ENCODE data around the gene PHLPP2. TPM values are rescaled to one million over a fixed set of nuclear protein-coding genes. Genes with fewer than 3 reads are reported as not detected.

PHLPP2 gene
- total and polyA plus RNA-seq, 5 donors from 2014 or later = 1.7 to 10.1 (median 2.3) TPM

- H3K4me3 ChIP-seq (ENCODE audit: low read depth, low read length) = no peak overlapping the region
- no peaks in the 10 kb centered on the region for H3K27me3 Mint-ChIP-seq
- H3K4me1 ChIP-seq (ENCODE audit: control insufficient read depth, insufficient read depth, low read length, poor library complexity, severe bottlenecking) = no peaks in the 10 kb centered on the region
- peak overlapping the region in 1 of 3 donors; percentile 43 for H3K27ac Mint-ChIP-seq
- ATAC-seq (ENCODE audit: low read depth in 2 of 2) (no peak), DNase-seq (peak in 1 of 3 donors; percentile 19)
- H3K9me3 Mint-ChIP-seq = no peaks in the 10 kb centered on the region
- H3K4me1 Mint-ChIP-seq = no peaks in the 10 kb centered on the region
- H3K4me3 Mint-ChIP-seq = no peak overlapping the region
- peaks cover 43% of the 10 kb centered on the region for H3K36me3 ChIP-seq (ENCODE audit: control insufficient read depth, insufficient read depth, low read length)
- H3K27me3 ChIP-seq (ENCODE audit: control insufficient read depth, insufficient read depth, low read length) = no peaks in the 10 kb centered on the region
- peaks cover 49% of the 10 kb centered on the region for H3K36me3 Mint-ChIP-seq
- H3K27ac ChIP-seq (ENCODE audit: insufficient read depth, low read length, poor library complexity, severe bottlenecking) = no peak overlapping the region
- no peaks in the 10 kb centered on the region for H3K9me3 ChIP-seq (ENCODE audit: control insufficient read depth in 2 of 2, low read length in 2 of 2)
Observed at GRCh38 chr16:71666928-71667707, 57.4 kb downstream of the PHLPP2 start.

DNA sequence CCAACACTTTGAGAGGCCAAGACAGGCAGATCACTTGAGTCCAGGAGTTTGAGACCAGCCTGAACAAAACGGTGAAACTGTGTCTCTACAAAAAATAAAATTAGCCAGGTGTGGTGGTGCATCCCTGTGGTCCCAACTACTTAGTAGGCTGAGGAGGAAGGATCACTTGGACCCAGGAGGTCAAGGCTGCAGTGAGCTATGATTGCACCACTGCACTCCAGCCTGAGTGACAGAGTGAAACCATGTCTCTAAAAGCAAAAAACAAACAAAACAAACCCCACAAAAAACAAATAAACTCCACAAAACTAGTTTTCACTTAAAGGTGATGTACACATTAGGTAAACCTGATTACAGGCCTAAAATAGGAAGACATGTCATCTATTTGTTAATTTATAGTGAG, 58.2 kb downstream of the PHLPP2 start:
- H3K36me3 Mint-ChIP-seq = peaks cover 45% of the 10 kb centered on the region
- no peak overlapping the region for H3K27ac Mint-ChIP-seq
- H3K36me3 ChIP-seq (ENCODE audit: control insufficient read depth, insufficient read depth, low read length) = peaks cover 46% of the 10 kb centered on the region

DNA sequence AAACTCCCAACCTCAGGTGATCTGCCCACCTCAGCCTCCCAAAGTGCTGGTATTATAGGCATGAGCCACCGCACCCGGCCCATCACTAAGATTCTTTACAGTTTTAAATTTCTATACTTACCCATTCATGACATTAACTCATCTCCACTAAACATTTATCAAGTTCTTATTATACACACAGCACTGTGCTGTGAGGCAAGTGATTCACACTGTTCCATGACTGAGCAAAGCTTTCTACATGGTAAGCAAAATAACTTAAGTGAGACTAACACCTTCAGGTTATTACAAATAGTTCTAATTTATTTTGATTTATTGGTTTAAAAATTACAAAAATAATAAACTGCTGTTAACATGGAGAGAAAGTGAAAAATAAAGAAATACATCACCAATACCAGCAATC, 65.0 kb downstream of the PHLPP2 start:
- Histone ChIP-seq H3K27ac (ENCODE audit: insufficient read depth, low read length, poor library complexity, severe bottlenecking) (no peak overlapping the region), H3K9me3 (ENCODE audit: control insufficient read depth in 2 of 2, low read length in 2 of 2) (no peaks in the 10 kb centered on the region), H3K36me3 (ENCODE audit: control insufficient read depth, insufficient read depth, low read length) (peaks cover 41% of the 10 kb centered on the region), H3K4me3 (ENCODE audit: low read depth, low read length) (no peak overlapping the region), H3K4me1 (ENCODE audit: control insufficient read depth, insufficient read depth, low read length, poor library complexity, severe bottlenecking) (no peaks in the 10 kb centered on the region), H3K27me3 (ENCODE audit: control insufficient read depth, insufficient read depth, low read length) (no peaks in the 10 kb centered on the region)
- no peaks in the 10 kb centered on the region for H3K9me3 Mint-ChIP-seq
- no peak overlapping the region for H3K4me3 Mint-ChIP-seq
- DNase-seq = no peak
- no peak for ATAC-seq (ENCODE audit: low read depth in 2 of 2)
- H3K36me3 Mint-ChIP-seq = peaks cover 31% of the 10 kb centered on the region
- no peaks in the 10 kb centered on the region for H3K4me1 Mint-ChIP-seq
- H3K27me3 Mint-ChIP-seq = no peaks in the 10 kb centered on the region
- peak overlapping the region in 1 of 3 donors; percentile 38 for H3K27ac Mint-ChIP-seq

More for the DNA sequence above, 58.2 kb downstream of the PHLPP2 start:
- Mint-ChIP-seq H3K9me3 (no peaks in the 10 kb centered on the region), H3K4me1 (no peaks in the 10 kb centered on the region), H3K27me3 (no peaks in the 10 kb centered on the region), H3K4me3 (no peak overlapping the region)
- no peaks in the 10 kb centered on the region for H3K27me3 ChIP-seq (ENCODE audit: control insufficient read depth, insufficient read depth, low read length)
- DNase-seq = no peak
- H3K9me3 ChIP-seq (ENCODE audit: control insufficient read depth in 2 of 2, low read length in 2 of 2) = no peaks in the 10 kb centered on the region
- ATAC-seq (ENCODE audit: low read depth in 2 of 2) = no peak
- H3K27ac ChIP-seq (ENCODE audit: insufficient read depth, low read length, poor library complexity, severe bottlenecking) = no peak overlapping the region
- no peak overlapping the region for H3K4me3 ChIP-seq (ENCODE audit: low read depth, low read length)
- H3K4me1 ChIP-seq (ENCODE audit: control insufficient read depth, insufficient read depth, low read length, poor library complexity, severe bottlenecking) = no peaks in the 10 kb centered on the region

DNA sequence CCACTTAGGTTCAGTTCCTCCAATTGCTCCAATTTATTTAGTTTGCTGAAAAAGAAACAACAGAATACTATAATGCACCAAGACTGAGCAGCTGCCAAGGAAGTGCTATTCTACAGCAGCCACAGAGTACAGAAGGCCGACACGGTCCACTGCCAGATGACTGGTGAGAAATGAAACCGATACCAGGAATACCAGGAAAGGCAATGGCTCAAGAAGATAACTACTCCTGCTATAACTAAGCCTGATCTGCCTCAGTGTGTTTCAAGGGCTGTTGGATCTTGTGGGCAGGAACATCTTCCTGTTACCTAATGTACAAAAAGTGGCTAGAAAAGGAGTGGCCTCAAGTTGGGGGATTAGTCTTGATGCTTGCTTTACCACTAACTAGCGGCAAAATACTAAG, 65.7 kb downstream of the PHLPP2 start:
- Mint-ChIP-seq H3K4me3 (no peak overlapping the region), H3K9me3 (no peaks in the 10 kb centered on the region), H3K4me1 (no peaks in the 10 kb centered on the region), H3K36me3 (peaks cover 29% of the 10 kb centered on the region), H3K27me3 (no peaks in the 10 kb centered on the region), H3K27ac (peak overlapping the region in 1 of 3 donors; percentile 67)
- ATAC-seq (ENCODE audit: low read depth in 2 of 2) (no peak), DNase-seq (no peak)
- no peak overlapping the region for H3K27ac ChIP-seq (ENCODE audit: insufficient read depth, low read length, poor library complexity, severe bottlenecking)
- no peaks in the 10 kb centered on the region for H3K9me3 ChIP-seq (ENCODE audit: control insufficient read depth in 2 of 2, low read length in 2 of 2)
- H3K4me1 ChIP-seq (ENCODE audit: control insufficient read depth, insufficient read depth, low read length, poor library complexity, severe bottlenecking) = no peaks in the 10 kb centered on the region
- no peak overlapping the region for H3K4me3 ChIP-seq (ENCODE audit: low read depth, low read length)
- H3K36me3 ChIP-seq (ENCODE audit: control insufficient read depth, insufficient read depth, low read length) = peaks cover 39% of the 10 kb centered on the region
- no peaks in the 10 kb centered on the region for H3K27me3 ChIP-seq (ENCODE audit: control insufficient read depth, insufficient read depth, low read length)

GRCh38 chr16:71649704-71650103, 74.8 kb downstream of the PHLPP2 start:
- ATAC-seq (ENCODE audit: low read depth in 2 of 2) (no peak), DNase-seq (no peak)
- Histone ChIP-seq H3K36me3 (ENCODE audit: control insufficient read depth, insufficient read depth, low read length) (peaks cover 37% of the 10 kb centered on the region), H3K27ac (ENCODE audit: insufficient read depth, low read length, poor library complexity, severe bottlenecking) (no peak overlapping the region), H3K27me3 (ENCODE audit: control insufficient read depth, insufficient read depth, low read length) (no peaks in the 10 kb centered on the region), H3K4me3 (ENCODE audit: low read depth, low read length) (no peak overlapping the region), H3K9me3 (ENCODE audit: control insufficient read depth in 2 of 2, low read length in 2 of 2) (no peaks in the 10 kb centered on the region), H3K4me1 (ENCODE audit: control insufficient read depth, insufficient read depth, low read length, poor library complexity, severe bottlenecking) (no peaks in the 10 kb centered on the region)
- Mint-ChIP-seq H3K27ac (no peak overlapping the region), H3K4me1 (peaks cover 0 to 1% (median 0%) of the 10 kb centered on the region in 4 donors), H3K4me3 (no peak overlapping the region), H3K27me3 (no peaks in the 10 kb centered on the region), H3K9me3 (no peaks in the 10 kb centered on the region), H3K36me3 (peaks cover 36% of the 10 kb centered on the region)

- no peaks in the 10 kb centered on the region for H3K27me3 Mint-ChIP-seq
- no peaks in the 10 kb centered on the region for H3K9me3 Mint-ChIP-seq
- DNase-seq = no peak
- H3K36me3 Mint-ChIP-seq = peaks cover 32% of the 10 kb centered on the region
- Histone ChIP-seq H3K27me3 (ENCODE audit: control insufficient read depth, insufficient read depth, low read length) (no peaks in the 10 kb centered on the region), H3K9me3 (ENCODE audit: control insufficient read depth in 2 of 2, low read length in 2 of 2) (no peaks in the 10 kb centered on the region), H3K27ac (ENCODE audit: insufficient read depth, low read length, poor library complexity, severe bottlenecking) (no peak overlapping the region), H3K4me3 (ENCODE audit: low read depth, low read length) (no peak overlapping the region), H3K4me1 (ENCODE audit: control insufficient read depth, insufficient read depth, low read length, poor library complexity, severe bottlenecking) (no peaks in the 10 kb centered on the region), H3K36me3 (ENCODE audit: control insufficient read depth, insufficient read depth, low read length) (peaks cover 31% of the 10 kb centered on the region)
- H3K27ac Mint-ChIP-seq = no peak overlapping the region
- H3K4me3 Mint-ChIP-seq = no peak overlapping the region
- ATAC-seq (ENCODE audit: low read depth in 2 of 2) = no peak
- H3K4me1 Mint-ChIP-seq = peaks cover 0 to 1% (median 0%) of the 10 kb centered on the region in 4 donors
Observed at GRCh38 chr16:71648921-71649320, 75.6 kb downstream of the PHLPP2 start.

DNA sequence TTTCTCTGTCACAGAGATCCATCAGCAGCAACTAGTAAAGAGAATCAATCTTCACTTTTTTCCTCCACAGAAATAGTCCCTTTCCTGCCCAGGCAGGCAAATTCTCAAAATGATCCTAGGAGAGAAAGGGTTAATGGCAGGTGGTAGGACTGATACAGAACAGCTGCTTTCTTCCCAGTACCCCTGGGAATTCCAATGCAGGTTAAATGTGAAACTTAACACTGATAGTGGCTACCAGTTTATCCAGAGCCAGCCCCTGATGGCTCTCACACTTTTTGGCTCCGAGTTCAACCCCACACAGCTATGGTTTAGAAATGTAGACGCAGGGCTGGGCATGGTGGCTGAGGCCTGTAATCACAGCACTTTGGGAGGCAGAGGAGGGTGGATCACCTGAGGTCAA, 76.3 kb downstream of the PHLPP2 start:
- peaks cover 32% of the 10 kb centered on the region for H3K36me3 Mint-ChIP-seq
- H3K27me3 Mint-ChIP-seq = no peaks in the 10 kb centered on the region

GRCh38 chr16:71647391-71647790, 77.1 kb downstream of the PHLPP2 start:
- H3K36me3 Mint-ChIP-seq = peaks cover 28% of the 10 kb centered on the region
- H3K27me3 ChIP-seq (ENCODE audit: control insufficient read depth, insufficient read depth, low read length) = no peaks in the 10 kb centered on the region
- peaks cover 0 to 1% (median 0%) of the 10 kb centered on the region in 4 donors for H3K4me1 Mint-ChIP-seq
- H3K4me3 ChIP-seq (ENCODE audit: low read depth, low read length) = no peak overlapping the region
- H3K27me3 Mint-ChIP-seq = no peaks in the 10 kb centered on the region
- no peak for DNase-seq
- no peak overlapping the region for H3K27ac ChIP-seq (ENCODE audit: insufficient read depth, low read length, poor library complexity, severe bottlenecking)
- no peak for ATAC-seq (ENCODE audit: low read depth in 2 of 2)
- H3K27ac Mint-ChIP-seq = peak overlapping the region in 1 of 3 donors; percentile 51
- H3K36me3 ChIP-seq (ENCODE audit: control insufficient read depth, insufficient read depth, low read length) = peaks cover 25% of the 10 kb centered on the region
- H3K4me1 ChIP-seq (ENCODE audit: control insufficient read depth, insufficient read depth, low read length, poor library complexity, severe bottlenecking) = no peaks in the 10 kb centered on the region
- no peak overlapping the region for H3K4me3 Mint-ChIP-seq
- no peaks in the 10 kb centered on the region for H3K9me3 Mint-ChIP-seq
- no peaks in the 10 kb centered on the region for H3K9me3 ChIP-seq (ENCODE audit: control insufficient read depth in 2 of 2, low read length in 2 of 2)

More for the DNA sequence above, 76.3 kb downstream of the PHLPP2 start:
- Histone ChIP-seq H3K27me3 (ENCODE audit: control insufficient read depth, insufficient read depth, low read length) (no peaks in the 10 kb centered on the region), H3K9me3 (ENCODE audit: control insufficient read depth in 2 of 2, low read length in 2 of 2) (no peaks in the 10 kb centered on the region), H3K27ac (ENCODE audit: insufficient read depth, low read length, poor library complexity, severe bottlenecking) (no peak overlapping the region), H3K4me3 (ENCODE audit: low read depth, low read length) (no peak overlapping the region), H3K4me1 (ENCODE audit: control insufficient read depth, insufficient read depth, low read length, poor library complexity, severe bottlenecking) (no peaks in the 10 kb centered on the region), H3K36me3 (ENCODE audit: control insufficient read depth, insufficient read depth, low read length) (peaks cover 31% of the 10 kb centered on the region)
- no peak for ATAC-seq (ENCODE audit: low read depth in 2 of 2)
- H3K4me3 Mint-ChIP-seq = no peak overlapping the region
- H3K4me1 Mint-ChIP-seq = peaks cover 0 to 1% (median 0%) of the 10 kb centered on the region in 4 donors
- DNase-seq = no peak
- H3K9me3 Mint-ChIP-seq = no peaks in the 10 kb centered on the region
- peak overlapping the region in 1 of 3 donors; percentile 51 for H3K27ac Mint-ChIP-seq

Data from CD4-positive, CD25-positive, alpha-beta regulatory T cell (primary cell).